ENCODE data around the gene BACH1. TPM values are rescaled to one million over a fixed set of nuclear protein-coding genes. Genes with fewer than 3 reads are reported as not detected.

Gene BACH1
- polyA plus RNA-seq, 1 experiment = 72.2 TPM

- ChIA-PET CTCF (interaction anchor here (0.5 kb wide), 1 partner anchor 853 kb away, joined by 3 read pairs; no protein-coding TSS in a partner anchor), POLR2A (no interaction called here)
- no peak for DNase-seq (ENCODE audit: low read depth, low spot score)
- Histone ChIP-seq H3K27me3 (ENCODE audit: control insufficient read depth, insufficient read depth, low read length) (no peaks in the 10 kb centered on the region), H3K27ac (ENCODE audit: low read depth, low read length) (no peak overlapping the region), H3K4me3 (ENCODE audit: low read depth, low read length) (no peak overlapping the region), H3K9me3 (ENCODE audit: control insufficient read depth, insufficient read depth, low read length) (peaks cover 7% of the 10 kb centered on the region; the same call in 1 of the 2 replicates)
- TF ChIP-seq CTCF (IDR thresholded peaks at IDR 0.05; ENCODE audit: low read depth, low read length) = no peak
Observed at GRCh38 chr21:29256126-29256910, 42.4 kb upstream of the BACH1 start.

- no peak for DNase-seq (ENCODE audit: low read depth, low spot score)
- H3K27ac ChIP-seq (ENCODE audit: low read depth, low read length) = no peak overlapping the region
- ChIA-PET CTCF (no interaction called here), POLR2A (interaction anchor here (1.8 kb wide), 1 partner anchor 42 kb away, joined by 12 read pairs; the partner anchor contains the start of gene BACH1)
- H3K4me3 ChIP-seq (ENCODE audit: low read depth, low read length) = no peak overlapping the region
- peaks cover 7% of the 10 kb centered on the region; the same call in 1 of the 2 replicates for H3K9me3 ChIP-seq (ENCODE audit: control insufficient read depth, insufficient read depth, low read length)
- no peaks in the 10 kb centered on the region for H3K27me3 ChIP-seq (ENCODE audit: control insufficient read depth, insufficient read depth, low read length)
- TF ChIP-seq CTCF (IDR thresholded peaks at IDR 0.05; ENCODE audit: low read depth, low read length) = no peak
Observed at GRCh38 chr21:29257701-29258100, 41.0 kb upstream of the BACH1 start.

- ChIA-PET CTCF (interaction anchor here (1.4 to 1.6 kb wide), 2 partner anchors 94 to 115 kb away, joined by 3 to 6 read pairs; no protein-coding TSS in a partner anchor), POLR2A (interaction anchor here (0.6 to 1.8 kb wide), 6 partner anchors 11 to 89 kb away, joined by 3 to 12 read pairs (median 4); partner anchors contain the start of gene BACH1)
- peak; percentile 47 for DNase-seq (ENCODE audit: low read depth, low spot score)
- no peak for TF ChIP-seq CTCF (IDR thresholded peaks at IDR 0.05; ENCODE audit: low read depth, low read length)
- peak overlapping the region; percentile 49 for H3K27ac ChIP-seq (ENCODE audit: low read depth, low read length)
- H3K9me3 ChIP-seq (ENCODE audit: control insufficient read depth, insufficient read depth, low read length) = no peaks in the 10 kb centered on the region
- H3K4me3 ChIP-seq (ENCODE audit: low read depth, low read length) = no peak overlapping the region
- no peaks in the 10 kb centered on the region for H3K27me3 ChIP-seq (ENCODE audit: control insufficient read depth, insufficient read depth, low read length)
Observed at GRCh38 chr21:29258626-29259338, 39.9 kb upstream of the BACH1 start.

GRCh38 chr21:29260461-29260860, 38.3 kb upstream of the BACH1 start:
- H3K4me3 ChIP-seq (ENCODE audit: low read depth, low read length) = no peak overlapping the region
- no peaks in the 10 kb centered on the region for H3K27me3 ChIP-seq (ENCODE audit: control insufficient read depth, insufficient read depth, low read length)
- no peak overlapping the region for H3K27ac ChIP-seq (ENCODE audit: low read depth, low read length)
- H3K9me3 ChIP-seq (ENCODE audit: control insufficient read depth, insufficient read depth, low read length) = no peaks in the 10 kb centered on the region
- CTCF ChIA-PET = no interaction called here
- TF ChIP-seq CTCF (IDR thresholded peaks at IDR 0.05; ENCODE audit: low read depth, low read length) = no peak
- DNase-seq (ENCODE audit: low read depth, low spot score) = no peak
- POLR2A ChIA-PET = no interaction called here
